Left ventricle myocardium superior (tissue), 1 donor: Measurements from ENCODE around the gene UNKL. TPM values are rescaled to one million over a fixed set of nuclear protein-coding genes. Genes with fewer than 3 reads are reported as not detected.

Experiments used
- ATAC-seq: fragments of 200-7000 bp; cut with Tn5 transposase; one replicate; pipeline ENCODE4 v1.9.1; 2020; ENCODE audit warnings: mild to moderate bottlenecking, moderate library complexity
- DNase-seq: peaks from one replicate; pipeline ENCODE4 v3.0.0-alpha.2; 2020
- intact Hi-C: fragments of 100-400 bp; cut with micrococcal nuclease; formaldehyde crosslinking; loops from one replicate; pipeline ENCODE4 v1.11.0; 2022
- total RNA-seq: library from RNA; stranded (reverse); fragmentation: NEBNext Ultra II Directional; extraction: Animal tissue kit (Norgen Biotek cat#: 25700); gene quantifications from one replicate; pipeline ENCODE4 v1.2.1, GENCODE V29; 2021
- donor health status: DM: no; HTN: yes; CAD: no; lungs with severe emphysema.

The UNKL gene
- total RNA-seq, 1 donor from 2014 or later = 16.4 TPM

- intact Hi-C loops = no loop called here
- DNase-seq = no peak
- no peak for ATAC-seq
Measured at GRCh38 chr16:1320658-1321240, 93.8 kb downstream of the UNKL start.

- intact Hi-C loops = no loop called here
- ATAC-seq (no peak), DNase-seq (no peak)
Measured at GRCh38 chr16:1320097-1320496, 94.4 kb downstream of the UNKL start.

GRCh38 chr16:1319041-1319440, 95.5 kb downstream of the UNKL start:
- DNase-seq (no peak), ATAC-seq (no peak)
- intact Hi-C loops = no loop called here

- DNase-seq = no peak
- no peak for ATAC-seq
- intact Hi-C loops = no loop called here
Measured at GRCh38 chr16:1318268-1318545, 96.3 kb downstream of the UNKL start.

GRCh38 chr16:1317479-1318267, 96.8 kb downstream of the UNKL start:
- intact Hi-C loops = no loop called here
- ATAC-seq = no peak
- DNase-seq = no peak

GRCh38 chr16:1316033-1316405, 98.5 kb downstream of the UNKL start:
- no peak for DNase-seq
- intact Hi-C loops = no loop called here
- ATAC-seq = no peak

- DNase-seq = no peak
- intact Hi-C loops = no loop called here
Measured at GRCh38 chr16:1315081-1316032, 99.1 kb downstream of the UNKL start.

GRCh38 chr16:1314399-1315068, 100.0 kb downstream of the UNKL start:
- intact Hi-C loops = no loop called here
- ATAC-seq = no peak
- no peak for DNase-seq

More at GRCh38 chr16:1315081-1316032, 99.1 kb downstream of the UNKL start:
- no peak for ATAC-seq

GRCh38 chr16:1313721-1314369, 100.7 kb downstream of the UNKL start:
- DNase-seq (no peak), ATAC-seq (no peak)
- intact Hi-C loops = no loop called here

Other genes with a start within 250 kb of the UNKL start
- gene TPSG1, start 189.4 kb downstream of the UNKL start, total RNA-seq = not detected
- gene TPSB2, start 184.5 kb downstream of the UNKL start, total RNA-seq = 7.3 TPM
- 4.3 TPM for gene TPSAB1, start 174.0 kb downstream of the UNKL start, total RNA-seq
- gene TPSD1, start 158.6 kb downstream of the UNKL start, total RNA-seq = 0.50 TPM
- 93.8 TPM for gene UBE2I, start 105.1 kb downstream of the UNKL start, total RNA-seq
- gene BAIAP3, start 81.1 kb downstream of the UNKL start, total RNA-seq = 5.2 TPM
- 55.9 TPM for gene TSR3, start 62.8 kb downstream of the UNKL start, total RNA-seq
- 37.6 TPM for gene GNPTG, start 62.8 kb downstream of the UNKL start, total RNA-seq
- gene UQCC4, start 6.0 kb upstream of the UNKL start, total RNA-seq = 13.3 TPM
- gene PERCC1, start 16.4 kb upstream of the UNKL start, total RNA-seq = 0.27 TPM
- gene CCDC154, start 29.9 kb upstream of the UNKL start, total RNA-seq = 1.6 TPM
- 53.2 TPM for gene CLCN7, start 60.3 kb upstream of the UNKL start, total RNA-seq
- gene PTX4, start 74.2 kb upstream of the UNKL start, total RNA-seq = not detected
- gene TELO2, start 78.7 kb upstream of the UNKL start, total RNA-seq = 21.6 TPM
- gene TMEM204, start 119.0 kb upstream of the UNKL start, total RNA-seq = 28.8 TPM
- 7.5 TPM for gene IFT140, start 197.4 kb upstream of the UNKL start, total RNA-seq
- gene CRAMP1, start 197.7 kb upstream of the UNKL start, total RNA-seq = 11.3 TPM